GM19455 (cell line): ENCODE results near the gene KDM8.

ENCODE experiments used
- ATAC-seq: cut with Tn5 transposase; IDR thresholded peaks from one replicate; pipeline ENCODE4 v1.9.1; 2021; ENCODE audit not compliant: unreplicated experiment

KDM8 gene

GRCh38 chr16:27267037-27267677, 63.8 kb downstream of the KDM8 start:
- no peak for ATAC-seq

GRCh38 chr16:27268376-27269299, 65.3 kb downstream of the KDM8 start, which contains the start of gene NSMCE1:
Gene NSMCE1, minus strand, starts transcription at chr16:27268772. Its CDS starts 11,202 bp downstream, at chr16:27257570.
- ATAC-seq: peak; percentile 96

- no peak for ATAC-seq
Measured at GRCh38 chr16:27269300-27270150, 66.2 kb downstream of the KDM8 start.

GRCh38 chr16:27270349-27270748, 67.0 kb downstream of the KDM8 start:
- no peak for ATAC-seq
